ENCODE measurements around the gene PHF21A. TPM values are rescaled to one million over a fixed set of nuclear protein-coding genes. Genes with fewer than 3 reads are reported as not detected.

PHF21A gene
- total RNA-seq, 4 donors from 2014 or later, result 11.2 to 22.3 (median 15.9) TPM

DNA sequence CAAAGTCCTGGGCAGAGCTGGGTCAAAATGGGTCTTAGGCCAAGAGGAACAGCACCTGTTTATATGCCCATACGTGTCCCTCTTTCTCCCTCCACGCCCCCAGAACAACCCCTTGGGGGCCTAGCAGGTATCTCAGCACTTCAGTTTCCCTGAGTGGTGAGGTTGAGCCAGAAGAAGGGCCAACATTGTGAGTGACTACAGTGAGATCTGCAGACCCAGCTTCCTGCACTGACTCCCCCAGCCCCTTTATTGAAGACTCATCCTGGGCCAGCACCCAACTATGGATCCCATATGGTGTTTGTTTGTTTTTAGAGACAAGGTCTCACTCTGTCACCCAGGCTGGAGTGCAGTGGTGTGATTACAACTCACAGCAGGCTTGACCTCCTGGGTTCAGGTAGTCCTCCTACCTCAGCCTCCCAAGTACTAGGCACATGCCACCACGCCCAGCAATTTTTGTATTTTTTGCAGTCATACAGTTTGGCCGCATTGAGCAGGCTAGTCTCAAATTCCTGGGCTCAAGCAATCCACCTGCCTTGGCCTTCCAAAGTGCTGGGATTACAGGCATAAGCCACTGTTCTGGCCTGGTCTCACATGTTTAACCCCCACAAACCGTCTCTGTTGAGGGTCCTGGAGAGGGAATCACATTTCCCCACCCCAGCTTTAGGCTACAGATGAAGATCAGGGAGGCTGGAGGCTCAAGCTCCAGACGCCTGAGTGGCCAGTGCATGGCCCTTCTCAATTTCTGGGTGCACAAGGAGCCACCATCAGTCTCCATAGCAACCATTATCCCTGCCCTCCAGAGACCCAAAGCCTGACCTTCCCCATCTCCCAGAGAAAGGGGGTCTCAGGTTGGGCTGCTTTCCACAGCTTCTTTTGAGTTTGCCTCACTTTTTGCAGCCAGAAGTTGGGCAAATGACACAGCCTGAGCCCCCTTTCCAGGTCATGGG, 200.4 kb downstream of the PHF21A start:
- Histone ChIP-seq H3K9me3 (no peaks in the 10 kb centered on the region), H3K27me3 (peaks cover 0 to 38% (median 0%) of the 10 kb centered on the region in 4 donors), H3K36me3 (peaks cover 0 to 5% (median 0%) of the 10 kb centered on the region in 3 donors), H3K4me3 (no peak overlapping the region), H3K27ac (no peak overlapping the region), H3K4me1 (peaks cover 29 to 82% (median 49%) of the 10 kb centered on the region in 3 donors)
- TF ChIP-seq, protein P1, sequence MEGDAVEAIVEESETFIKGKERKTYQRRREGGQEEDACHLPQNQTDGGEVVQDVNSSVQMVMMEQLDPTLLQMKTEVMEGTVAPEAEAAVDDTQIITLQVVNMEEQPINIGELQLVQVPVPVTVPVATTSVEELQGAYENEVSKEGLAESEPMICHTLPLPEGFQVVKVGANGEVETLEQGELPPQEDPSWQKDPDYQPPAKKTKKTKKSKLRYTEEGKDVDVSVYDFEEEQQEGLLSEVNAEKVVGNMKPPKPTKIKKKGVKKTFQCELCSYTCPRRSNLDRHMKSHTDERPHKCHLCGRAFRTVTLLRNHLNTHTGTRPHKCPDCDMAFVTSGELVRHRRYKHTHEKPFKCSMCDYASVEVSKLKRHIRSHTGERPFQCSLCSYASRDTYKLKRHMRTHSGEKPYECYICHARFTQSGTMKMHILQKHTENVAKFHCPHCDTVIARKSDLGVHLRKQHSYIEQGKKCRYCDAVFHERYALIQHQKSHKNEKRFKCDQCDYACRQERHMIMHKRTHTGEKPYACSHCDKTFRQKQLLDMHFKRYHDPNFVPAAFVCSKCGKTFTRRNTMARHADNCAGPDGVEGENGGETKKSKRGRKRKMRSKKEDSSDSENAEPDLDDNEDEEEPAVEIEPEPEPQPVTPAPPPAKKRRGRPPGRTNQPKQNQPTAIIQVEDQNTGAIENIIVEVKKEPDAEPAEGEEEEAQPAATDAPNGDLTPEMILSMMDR (IDR thresholded peaks at IDR 0.05), result no peak
- no peak for TF ChIP-seq POLR2A (IDR thresholded peaks at IDR 0.05)
- intact Hi-C loops (cut with DNase I), result no loop called here
- 77 to 80% methylated on average over 4 to 6 of the region's 6 CpGs for WGBS, 2 donors
- no peak for DNase-seq

DNA sequence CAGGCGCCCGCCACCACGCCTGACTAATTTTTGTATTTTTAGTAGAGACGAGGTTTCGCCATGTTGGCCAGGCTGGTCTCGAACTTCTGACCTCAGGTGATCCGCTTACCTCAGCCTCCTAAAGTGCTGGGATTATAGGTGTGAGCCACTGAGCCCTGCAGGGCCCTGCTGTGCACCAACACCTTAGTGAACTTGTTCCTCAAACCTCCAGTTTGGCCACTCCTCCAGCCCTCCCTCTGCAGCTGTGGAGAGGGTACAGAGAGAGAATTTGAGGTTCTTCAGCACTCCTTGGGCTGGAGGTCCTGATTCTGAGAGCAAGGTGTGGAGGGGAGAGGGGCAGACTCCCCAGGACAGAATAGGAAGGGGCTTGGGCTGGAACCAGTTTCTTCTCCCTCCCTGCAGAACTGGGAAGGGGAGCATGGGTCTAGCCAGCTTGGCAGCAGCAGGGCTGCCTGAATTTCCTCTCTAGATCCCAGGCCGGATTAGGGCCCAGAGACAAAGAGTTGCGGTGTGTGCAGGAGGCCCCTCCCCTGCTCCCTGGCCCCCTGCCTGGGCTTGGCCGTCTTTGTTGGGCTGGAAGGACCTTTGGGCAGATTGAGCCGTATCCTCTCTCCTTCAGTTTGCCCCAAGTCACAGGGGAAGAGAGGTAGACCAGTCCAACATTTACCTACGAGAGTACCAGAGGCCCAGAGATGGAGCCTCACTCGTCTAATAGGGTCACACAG, 201.3 kb downstream of the PHF21A start:
- peak overlapping the region in 1 of 4 donors; percentile 13 for H3K27ac ChIP-seq
- TF ChIP-seq, protein P1 (IDR thresholded peaks at IDR 0.05), result no peak
- no peak for TF ChIP-seq POLR2A (IDR thresholded peaks at IDR 0.05)
- 80 to 84% methylated on average over 7 of the region's 13 CpGs for WGBS, 2 donors
- H3K4me3 ChIP-seq, result no peak overlapping the region
- no peaks in the 10 kb centered on the region for H3K9me3 ChIP-seq
- no peak for DNase-seq
- intact Hi-C loops (cut with DNase I), result no loop called here
- peaks cover 0 to 14% (median 3%) of the 10 kb centered on the region in 3 donors for H3K36me3 ChIP-seq
- H3K27me3 ChIP-seq, result peaks cover 0 to 33% (median 0%) of the 10 kb centered on the region in 4 donors
- peaks cover 29 to 86% (median 48%) of the 10 kb centered on the region in 3 donors for H3K4me1 ChIP-seq

DNA sequence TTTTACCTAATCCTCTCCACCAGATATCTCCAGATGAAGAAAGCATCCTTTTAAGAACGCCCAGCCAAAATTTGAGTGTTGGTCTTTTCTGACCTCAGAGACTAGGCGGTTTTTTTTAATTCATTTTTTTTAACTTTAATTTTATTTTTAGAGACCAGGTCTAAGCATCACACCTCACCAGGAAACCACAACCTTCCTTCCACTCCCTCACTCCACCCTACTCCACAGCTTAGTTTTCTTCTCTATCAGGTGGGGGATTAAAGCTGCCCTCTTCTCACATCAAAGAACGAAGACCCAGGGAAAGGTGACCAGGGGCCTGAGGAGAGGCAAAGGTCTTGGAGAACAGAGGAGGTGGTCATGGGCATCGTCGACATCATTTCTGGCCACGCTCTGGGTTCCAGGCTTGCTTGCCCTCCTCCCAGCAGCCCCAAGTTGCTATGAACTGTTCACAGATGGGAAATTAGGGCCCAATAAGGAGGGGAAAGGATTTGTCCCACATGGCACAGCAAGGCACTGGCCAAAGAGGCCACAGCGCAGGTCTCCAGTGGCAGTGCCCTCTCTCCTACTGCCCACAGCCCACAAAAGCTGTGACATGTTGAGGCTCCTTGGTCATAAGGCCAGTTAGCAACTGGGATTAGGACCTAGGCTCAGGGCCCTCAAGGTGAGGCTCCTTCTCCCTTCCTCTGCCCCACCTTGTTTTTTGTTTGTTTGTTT, 202.1 kb downstream of the PHF21A start:
- peaks cover 4 to 22% (median 11%) of the 10 kb centered on the region in 3 donors for H3K36me3 ChIP-seq
- peaks cover 26 to 77% (median 39%) of the 10 kb centered on the region in 3 donors for H3K4me1 ChIP-seq
- peak overlapping the region in 3 of 4 donors; percentile 66 to 89 (median 84) for H3K4me3 ChIP-seq
- intact Hi-C loops (cut with DNase I), result no loop called here
- peaks cover 0 to 26% (median 0%) of the 10 kb centered on the region in 4 donors for H3K27me3 ChIP-seq
- WGBS, 2 donors, result 51 to 64% methylated on average over 4 to 7 of the region's 7 CpGs
- no peak for TF ChIP-seq POLR2A (IDR thresholded peaks at IDR 0.05)
- TF ChIP-seq, protein P1 (IDR thresholded peaks at IDR 0.05), result no peak
- no peaks in the 10 kb centered on the region for H3K9me3 ChIP-seq
- peak overlapping the region in 3 of 4 donors; percentile 89 to 92 (median 91) for H3K27ac ChIP-seq
- no peak for DNase-seq

- Histone ChIP-seq H3K9me3 (no peaks in the 10 kb centered on the region), H3K27ac (peak overlapping the region; percentile 88 to 92 (median 90)), H3K4me3 (peak overlapping the region; percentile 66 to 89 (median 86)), H3K36me3 (peaks cover 11 to 29% (median 18%) of the 10 kb centered on the region in 3 donors), H3K4me1 (peaks cover 26 to 73% (median 38%) of the 10 kb centered on the region in 3 donors), H3K27me3 (peaks cover 0 to 21% (median 0%) of the 10 kb centered on the region in 4 donors)
- 0% methylated on average over 13 of the region's 38 CpGs; no CpG with 5 or more reads in 1 of the 2 donors for WGBS, 2 donors
- intact Hi-C loops (cut with DNase I), result no loop called here
- DNase-seq, result no peak
- peak in 3 of 4 donors; percentile 18 to 66 (median 28) for TF ChIP-seq POLR2A (IDR thresholded peaks at IDR 0.05)
- TF ChIP-seq, protein P1 (IDR thresholded peaks at IDR 0.05), result no peak
Measured at GRCh38 chr11:45918331-45918941, 202.8 kb downstream of the PHF21A start.
